GM12891 (cell line): ENCODE results near the gene MMRN2.
"Not testable (repeated sequence)": the region's sequence is repeated elsewhere in the genome, so short reads cannot be mapped to it uniquely, and the experiment has no call there.

Source experiments
- DNase-seq: peaks from one replicate; pipeline ENCODE4 v3.0.0; 2011; ENCODE audit warnings: low spot score; ENCODE audit not compliant: insufficient read length
- FAIRE-seq: peaks from 2 replicates; lab custom pipeline; 2011; peaks lifted over from hg19 to GRCh38; lab: Jason Lieb, UNC
- PAX5 ChIP-seq: IDR thresholded peaks from 2 replicates; pipeline ENCODE4 v1.6.1; 2011; ENCODE audit warnings: low read length, moderate library complexity, mild to moderate bottlenecking; ENCODE audit not compliant: insufficient read depth, severe bottlenecking
- POLR2A ChIP-seq: IDR thresholded peaks from 2 replicates; pipeline ENCODE4 v1.6.1; 2011; ENCODE audit warnings: low read depth, low read length, control low read depth
- POLR2AphosphoS5 ChIP-seq: IDR thresholded peaks from 2 replicates; pipeline ENCODE4 v1.6.1; 2011; ENCODE audit warnings: low read depth, low read length, control low read depth
- POU2F2 ChIP-seq: IDR thresholded peaks from 2 replicates; pipeline ENCODE4 v1.6.1; 2011; ENCODE audit warnings: low read depth, mild to moderate bottlenecking, control low read depth, low read length, moderate library complexity
- SPI1 ChIP-seq: IDR thresholded peaks from 2 replicates; pipeline ENCODE4 v1.6.1; 2011; ENCODE audit warnings: low read depth, low read length, control low read depth
- TAF1 ChIP-seq: IDR thresholded peaks from 2 replicates; pipeline ENCODE4 v1.6.1; 2011; ENCODE audit warnings: low read depth, low read length, control low read depth

MMRN2 gene

GRCh38 chr10:86956195-86956847 lies 1.1 kb downstream of the MMRN2 start:
- TF ChIP-seq POU2F2 (no peak), POLR2A (no peak), PAX5 (no peak), SPI1 (no peak), POLR2AphosphoS5 (no peak), TAF1 (no peak)
- no peak for FAIRE-seq
- DNase-seq = no peak

GRCh38 chr10:86955501-86956194 lies 1.8 kb downstream of the MMRN2 start:
- FAIRE-seq = no peak
- TF ChIP-seq SPI1 (no peak), TAF1 (no peak), PAX5 (no peak), POU2F2 (no peak), POLR2A (no peak), POLR2AphosphoS5 (no peak)

GRCh38 chr10:86954681-86955500 lies 2.5 kb downstream of the MMRN2 start:
- DNase-seq (no peak), FAIRE-seq (no peak)
- TF ChIP-seq PAX5 (no peak), SPI1 (no peak), POU2F2 (no peak), POLR2A (no peak), POLR2AphosphoS5 (no peak), TAF1 (no peak)

More at GRCh38 chr10:86955501-86956194, 1.8 kb downstream of the MMRN2 start:
- DNase-seq = no peak

GRCh38 chr10:86953747-86954680 lies 3.4 kb downstream of the MMRN2 start:
- FAIRE-seq (no peak), DNase-seq (no peak)
- TF ChIP-seq PAX5 (no peak), SPI1 (no peak), POLR2A (no peak)

- not testable (repeated sequence) for FAIRE-seq, DNase-seq
Measured at GRCh38 chr10:86952697-86953096, 4.7 kb downstream of the MMRN2 start.

GRCh38 chr10:86952106-86952505 lies 5.3 kb downstream of the MMRN2 start:
- DNase-seq (no peak), FAIRE-seq (no peak)
- TF ChIP-seq SPI1 = no peak
- TF ChIP-seq POLR2AphosphoS5 = no peak
- no peak for TF ChIP-seq POLR2A
- no peak for TF ChIP-seq PAX5
- no peak for TF ChIP-seq POU2F2
- TF ChIP-seq TAF1 = no peak

GRCh38 chr10:86951184-86951761 lies 6.1 kb downstream of the MMRN2 start:
- FAIRE-seq = no peak
- no peak for TF ChIP-seq TAF1
- DNase-seq = no peak

- FAIRE-seq (no peak), DNase-seq (no peak)
Measured at GRCh38 chr10:86950349-86950748, 7.1 kb downstream of the MMRN2 start.

GRCh38 chr10:86947806-86948205 lies 9.6 kb downstream of the MMRN2 start:
- not testable (repeated sequence) for FAIRE-seq, DNase-seq

More at GRCh38 chr10:86950349-86950748, 7.1 kb downstream of the MMRN2 start:
- TF ChIP-seq SPI1 (no peak), POLR2A (no peak), POU2F2 (no peak), TAF1 (no peak), POLR2AphosphoS5 (no peak), PAX5 (no peak)
